H54 (cell line): ENCODE measurements around the gene LSM5.
A peak's percentile ranks its signal among the peaks of the same experiment; 100 is the strongest.

Experiments
- DNase-seq: peaks from one replicate; pipeline ENCODE4 v3.0.0; 2011; ENCODE audit warnings: low spot score, mixed read lengths; ENCODE audit not compliant: insufficient read length
- FAIRE-seq: peaks from 3 replicates; lab custom pipeline; 2011; peaks lifted over from hg19 to GRCh38; lab: Jason Lieb, UNC
- POLR2A ChIP-seq: IDR thresholded peaks from 2 replicates; pipeline ENCODE4 v1.6.1; 2011; ENCODE audit warnings: low read depth, mild to moderate bottlenecking, low read length

Gene LSM5

GRCh38 chr7:32490127-32490796, at the start of gene LSM5:
TSS of gene LSM5 (minus strand) at chr7:32490380. CDS start at chr7:32490365, 15 bp downstream.
- peak; percentile 83 for TF ChIP-seq POLR2A
- DNase-seq = peak; percentile 84
- peak; percentile 98 for FAIRE-seq

GRCh38 chr7:32539366-32539765, 49.2 kb upstream of the LSM5 start:
- DNase-seq = no peak
- FAIRE-seq = no peak
- TF ChIP-seq POLR2A = no peak

- no peak for TF ChIP-seq POLR2A
- FAIRE-seq = no peak
These were observed 47.6 kb upstream of the LSM5 start for GRCh38 chr7:32537760-32538159.

GRCh38 chr7:32536585-32536984, 46.4 kb upstream of the LSM5 start:
- DNase-seq (peak; percentile 60), FAIRE-seq (peak; percentile 89)
- no peak for TF ChIP-seq POLR2A

More at GRCh38 chr7:32537760-32538159, 47.6 kb upstream of the LSM5 start:
- no peak for DNase-seq

GRCh38 chr7:32536016-32536415, 45.8 kb upstream of the LSM5 start:
- TF ChIP-seq POLR2A = no peak
- DNase-seq = no peak
- no peak for FAIRE-seq

- no peak for FAIRE-seq
- DNase-seq = no peak
- no peak for TF ChIP-seq POLR2A
These were observed 45.1 kb upstream of the LSM5 start for GRCh38 chr7:32535162-32535702.

GRCh38 chr7:32533276-32534029, 43.3 kb upstream of the LSM5 start:
- no peak for DNase-seq
- TF ChIP-seq POLR2A = no peak
- FAIRE-seq = no peak

- no peak for DNase-seq
- no peak for TF ChIP-seq POLR2A
- no peak for FAIRE-seq
These were observed 42.5 kb upstream of the LSM5 start for GRCh38 chr7:32532716-32533115.

GRCh38 chr7:32532086-32532485, 41.9 kb upstream of the LSM5 start:
- DNase-seq (no peak), FAIRE-seq (no peak)
- TF ChIP-seq POLR2A = no peak

GRCh38 chr7:32531402-32531801, 41.2 kb upstream of the LSM5 start:
- no peak for TF ChIP-seq POLR2A
- no peak for DNase-seq
- no peak for FAIRE-seq

- no peak for TF ChIP-seq POLR2A
- FAIRE-seq (no peak), DNase-seq (no peak)
These were observed 35.7 kb upstream of the LSM5 start for GRCh38 chr7:32525839-32526238.

GRCh38 chr7:32524631-32525030, 34.5 kb upstream of the LSM5 start:
- no peak for TF ChIP-seq POLR2A
- no peak for FAIRE-seq
- no peak for DNase-seq

GRCh38 chr7:32522746-32523530, 32.8 kb upstream of the LSM5 start:
- no peak for FAIRE-seq
- TF ChIP-seq POLR2A = no peak
- no peak for DNase-seq

- FAIRE-seq = no peak
- TF ChIP-seq POLR2A = no peak
- no peak for DNase-seq
These were observed 29.6 kb upstream of the LSM5 start for GRCh38 chr7:32519763-32520162.
